GM21717 (cell line): ENCODE data around the gene CLDN11.

Experiments used
- ATAC-seq: cut with Tn5 transposase; IDR thresholded peaks from one replicate; pipeline ENCODE4 v1.9.1; 2021; ENCODE audit warnings: mild to moderate bottlenecking, moderate library complexity; ENCODE audit not compliant: unreplicated experiment

Gene CLDN11

DNA sequence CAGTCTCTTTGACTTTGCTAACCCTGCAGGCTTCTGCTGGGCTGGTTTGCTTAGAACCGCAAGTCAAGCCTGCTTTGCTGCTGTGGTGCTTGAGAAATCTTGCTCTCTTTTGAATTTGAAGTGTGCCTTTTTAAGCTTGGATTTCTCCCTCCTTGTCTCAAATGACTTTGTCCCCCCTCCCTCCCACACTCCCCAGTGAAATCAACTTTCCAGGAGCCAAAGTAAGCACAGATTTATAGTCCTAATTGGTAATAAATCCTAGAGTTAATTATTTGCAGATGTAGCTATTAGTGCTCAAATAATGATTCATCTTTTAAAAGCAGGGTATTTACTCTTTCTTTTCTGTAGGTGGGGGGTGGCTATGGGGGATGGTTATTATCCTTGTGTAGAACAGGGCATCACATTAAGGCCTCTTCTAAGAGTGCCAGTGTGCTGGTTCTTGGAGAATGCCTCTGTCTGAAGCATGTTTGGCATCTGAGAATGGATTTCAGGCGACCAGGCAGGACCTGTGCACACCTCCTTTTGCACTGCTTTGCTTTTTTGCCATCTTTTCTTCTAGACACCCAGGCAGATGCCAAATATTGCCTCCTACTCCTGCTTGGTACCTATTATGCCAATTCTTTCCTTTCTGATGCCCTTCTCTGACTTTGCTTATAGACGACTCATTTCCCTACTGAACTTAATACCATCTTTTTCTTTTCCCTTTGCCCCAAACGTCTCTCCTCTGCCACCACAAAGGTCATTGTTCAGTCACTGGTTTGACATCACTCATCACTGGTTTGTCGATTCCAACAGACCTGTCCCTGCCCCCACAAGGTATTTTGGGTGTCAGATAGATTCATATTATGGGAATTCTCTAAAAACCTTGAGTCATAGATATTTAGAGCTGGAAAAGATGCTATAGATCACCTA is 50.7 kb downstream of the CLDN11 start:
- no peak for ATAC-seq

DNA sequence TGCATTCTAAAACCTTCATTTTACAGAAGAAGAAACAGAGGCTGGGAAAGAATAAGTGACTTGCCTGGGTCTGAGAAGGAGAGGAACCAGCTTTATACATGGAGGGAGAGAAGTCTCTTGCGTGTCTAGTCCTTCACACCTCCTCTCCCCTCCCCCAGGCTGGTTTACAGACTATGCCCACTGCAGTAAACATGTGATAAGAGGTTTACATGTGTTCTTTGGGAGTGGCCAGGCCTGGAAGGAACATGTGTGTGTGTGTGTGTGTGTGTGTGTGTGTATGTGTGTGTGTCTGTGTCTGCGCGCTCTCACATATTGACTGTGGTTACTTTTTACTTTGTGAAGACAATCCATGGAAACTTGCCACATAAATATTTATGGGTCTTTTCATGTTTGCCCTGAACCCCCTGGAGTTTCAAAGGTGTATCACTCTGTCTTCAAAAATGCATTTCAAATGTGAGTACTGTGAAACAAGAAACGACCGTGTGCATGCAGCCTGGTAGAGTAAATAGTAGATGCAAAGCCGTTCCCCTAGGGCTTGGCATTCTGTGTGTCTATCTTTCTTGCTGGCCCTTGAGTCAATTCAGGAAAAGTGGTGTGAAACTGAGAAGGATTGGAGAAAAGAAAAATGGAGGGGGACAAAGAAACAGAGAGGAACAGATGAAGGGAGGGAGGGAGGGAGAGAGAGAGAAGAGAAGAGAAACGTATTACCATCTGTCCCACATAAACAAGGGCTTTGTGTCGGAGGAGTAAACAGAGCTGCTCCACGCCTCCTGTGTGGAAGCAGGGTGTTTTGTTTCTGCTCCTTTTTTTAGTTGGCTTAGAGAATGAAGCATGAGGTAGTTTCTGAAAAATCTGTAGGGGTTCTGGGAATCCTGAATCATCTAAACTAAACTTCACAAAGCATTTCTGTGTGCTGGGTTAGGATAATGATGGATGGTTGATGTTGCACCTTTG is 51.7 kb downstream of the CLDN11 start:
- no peak for ATAC-seq

DNA sequence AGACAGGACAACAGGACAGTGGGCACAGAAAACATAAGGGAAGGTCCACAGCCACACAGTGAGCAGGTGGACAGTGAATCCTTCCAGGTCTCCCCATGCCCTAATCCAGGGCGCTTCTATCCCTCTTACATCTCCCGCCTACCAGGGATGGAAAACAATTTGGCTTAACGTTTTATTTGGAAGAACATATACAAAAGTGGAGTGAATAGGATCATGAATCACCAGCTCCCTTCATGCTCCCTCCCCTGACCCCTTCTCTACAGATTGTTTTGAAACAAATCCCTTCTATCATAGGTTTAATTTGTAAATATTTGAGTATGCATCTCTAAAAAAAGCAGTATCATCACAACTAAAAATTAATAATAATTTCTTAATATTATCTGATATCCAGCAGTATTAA is 52.5 kb downstream of the CLDN11 start:
- no peak for ATAC-seq

DNA sequence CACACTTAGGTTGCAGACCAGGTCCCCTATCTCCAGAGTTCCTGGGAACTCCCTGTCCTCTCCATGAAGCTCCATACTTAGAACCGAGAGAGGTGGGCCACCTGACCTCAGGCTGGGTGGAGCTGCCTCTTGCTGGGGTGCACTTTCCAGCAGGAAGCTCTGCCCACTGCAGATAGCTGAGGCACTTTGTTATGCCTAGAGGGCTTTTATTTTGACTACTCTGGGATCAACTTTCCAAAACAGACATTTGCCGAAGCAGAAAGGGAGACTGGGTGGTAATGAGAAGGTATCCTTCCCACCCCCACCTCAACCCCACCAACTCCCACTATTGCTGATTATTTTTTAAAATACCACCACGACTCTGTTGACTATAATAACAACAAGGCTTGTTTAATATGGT is 54.7 kb downstream of the CLDN11 start:
- ATAC-seq: no peak

DNA sequence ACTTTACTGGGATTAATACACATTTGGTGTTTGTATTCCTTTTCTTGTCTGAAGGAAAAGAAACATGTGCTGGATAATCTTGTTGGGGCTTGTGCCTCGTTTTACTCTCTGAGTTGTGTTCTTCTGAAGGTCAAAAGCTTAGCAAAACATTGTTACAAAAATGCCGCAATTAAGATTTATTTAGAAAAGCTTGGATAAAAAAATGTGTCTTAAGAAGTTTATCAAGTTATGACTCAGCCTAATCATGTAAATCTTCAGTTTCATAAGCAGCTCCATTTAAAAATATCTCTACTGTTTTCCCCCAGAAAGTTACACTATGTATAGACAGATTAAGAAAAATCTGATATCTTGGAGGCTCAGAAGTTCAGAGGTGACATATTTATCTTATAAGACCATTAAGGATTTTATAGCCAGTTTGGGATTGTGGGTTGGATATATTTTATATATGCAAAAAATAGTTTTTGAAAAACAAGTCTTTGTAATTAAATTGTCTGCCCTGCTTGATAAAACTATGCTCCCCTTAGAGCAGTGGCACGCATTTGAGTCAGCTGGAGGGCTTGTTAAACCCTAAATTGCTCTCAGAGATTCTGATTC is 56.5 kb downstream of the CLDN11 start:
- ATAC-seq: no peak

DNA sequence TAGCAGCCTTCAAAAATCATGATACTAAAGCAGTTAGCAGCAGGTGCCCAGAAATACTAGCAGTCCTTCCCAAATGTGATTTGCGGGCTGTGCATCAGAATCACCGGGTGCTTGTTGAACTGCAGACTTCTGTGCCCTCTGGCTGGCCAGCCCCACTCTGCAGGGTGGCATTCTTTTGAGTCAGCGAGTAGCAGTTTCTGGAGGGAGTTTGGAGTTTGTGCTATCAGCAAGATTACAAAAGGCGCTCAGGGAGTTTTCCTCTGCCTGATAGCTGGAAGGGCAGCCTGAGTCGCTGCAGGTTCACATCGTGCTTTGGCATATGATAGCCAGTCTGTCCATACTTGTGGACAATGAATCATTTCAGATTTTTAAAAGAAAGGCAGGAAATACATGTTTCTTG is 57.6 kb downstream of the CLDN11 start:
- no peak for ATAC-seq

DNA sequence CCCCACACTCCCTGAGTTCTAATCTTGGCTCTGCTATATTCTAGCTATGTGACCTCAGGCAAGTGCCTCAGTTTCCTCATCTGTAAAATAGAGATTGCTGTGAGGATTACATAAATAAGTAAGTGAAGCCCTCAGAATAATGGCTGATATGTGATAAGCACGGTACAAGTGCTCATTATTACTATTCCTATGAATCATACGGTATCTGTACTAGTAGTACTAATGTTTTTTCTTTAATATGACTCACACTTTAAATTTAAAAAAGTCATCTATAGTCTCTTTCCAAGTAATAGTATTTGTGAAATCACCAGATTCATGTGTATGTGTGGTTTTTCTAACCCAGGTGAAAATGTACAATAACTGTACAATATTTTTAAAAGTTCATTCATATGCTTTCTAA is 58.7 kb downstream of the CLDN11 start:
- no peak for ATAC-seq

DNA sequence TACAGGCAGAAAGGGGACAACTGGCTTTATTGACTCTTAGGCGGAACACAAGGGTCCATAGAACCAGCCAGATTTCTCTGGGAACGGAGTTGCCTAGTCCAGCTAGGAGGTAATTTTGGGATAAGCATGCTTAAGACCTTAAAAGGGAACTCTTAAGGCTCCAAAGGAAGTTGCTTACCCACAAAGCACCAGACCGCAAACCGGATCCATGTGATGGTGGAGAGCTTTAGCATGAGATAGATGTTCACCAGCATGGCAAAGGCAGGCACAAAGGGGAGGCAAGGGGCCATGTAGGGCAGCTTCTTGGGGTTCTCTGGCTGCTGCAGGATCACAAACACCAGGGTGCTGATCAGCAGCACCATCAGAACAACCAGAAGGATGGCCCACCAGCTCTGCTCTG is 61.4 kb downstream of the CLDN11 start:
- ATAC-seq: no peak

DNA sequence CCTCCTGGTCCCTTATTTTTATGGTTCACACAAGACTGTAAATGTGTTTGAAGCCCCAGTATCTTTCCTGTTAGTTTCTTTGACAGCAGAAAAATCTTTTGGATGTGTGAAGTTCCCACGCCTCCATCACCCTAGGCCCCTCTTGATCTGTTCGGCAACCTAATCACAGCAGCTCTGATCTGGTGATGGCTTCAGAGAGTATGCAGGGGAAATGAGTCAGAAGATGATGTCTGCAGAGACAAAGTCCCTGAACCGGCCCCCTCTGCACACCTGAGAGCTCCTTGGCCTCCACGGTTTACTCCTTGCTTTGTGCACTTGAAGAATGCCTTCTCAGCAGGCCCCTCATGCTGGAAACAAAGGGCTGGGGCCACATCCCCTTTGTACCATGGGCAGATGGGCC is 63.5 kb downstream of the CLDN11 start:
- ATAC-seq: no peak

DNA sequence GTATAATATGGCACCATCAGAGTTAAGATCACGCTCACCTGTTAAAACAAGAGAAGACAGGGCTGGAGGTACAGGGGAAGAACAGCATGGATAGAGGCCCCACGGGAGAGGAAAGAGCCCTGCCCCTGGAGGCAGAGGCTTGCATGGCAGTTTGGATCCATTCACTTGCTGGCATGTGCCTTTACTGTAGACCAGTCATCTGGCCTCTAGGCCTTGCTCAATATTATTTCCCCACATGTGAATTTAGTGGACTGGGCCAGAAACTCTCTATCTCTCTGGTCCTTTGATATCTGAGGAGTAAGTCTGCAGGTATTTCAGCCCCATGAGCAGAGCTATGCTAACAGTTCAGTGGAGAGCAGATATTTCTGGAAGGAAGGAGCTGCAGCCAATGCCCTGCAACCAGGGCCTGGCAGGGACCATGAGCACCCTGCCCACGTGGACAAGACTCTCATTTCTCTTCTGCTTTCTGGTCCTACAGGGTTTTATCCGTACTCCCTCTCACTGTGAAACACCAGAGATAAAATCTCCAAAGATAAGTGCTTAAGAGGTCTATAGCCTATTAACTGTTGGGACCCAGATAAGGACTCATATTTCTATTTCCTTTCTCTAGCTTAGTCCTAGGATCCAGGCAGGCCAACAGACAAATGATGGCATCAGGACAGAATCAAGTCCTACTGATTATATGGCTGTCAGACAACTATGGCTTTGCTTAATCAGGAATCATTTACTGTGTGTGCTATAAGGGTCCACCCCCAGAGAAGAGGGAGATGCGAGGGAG is 65.0 kb downstream of the CLDN11 start:
- ATAC-seq: no peak
